ENCODE measurements around the gene BRWD1. TPM values are rescaled to one million over a fixed set of nuclear protein-coding genes. Genes with fewer than 3 reads are reported as not detected.

BRWD1 gene
- total and polyA plus RNA-seq, 2 of the 8 experiments (the other 6 are each of a cell fraction or from before 2014, with no cell fraction given) = 9.3 to 45.2 TPM

- Histone ChIP-seq H3K23me2 (ENCODE audit: low read depth, low read length) (no peaks in the 10 kb centered on the region; the same call in 1 of the 2 replicates), H4K91ac (replicated peaks; ENCODE audit: insufficient read length, low read length) (no peak overlapping the region), H3K56ac (replicated peaks; ENCODE audit: insufficient read length, low read depth, low read length) (no peak overlapping the region), H2BK5ac (ENCODE audit: low read depth, low read length) (no peak overlapping the region), H2AFZ (ENCODE audit: low read length) (no peak overlapping the region), H4K20me1 (replicated peaks in 1 of 2; ENCODE audit: control insufficient read depth in 1 of 2, insufficient read depth in 2 of 2, low read length in 2 of 2) (no peaks in the 10 kb centered on the region), H3K4me3 (ENCODE audit: extremely low read depth in 1 of 4, insufficient read depth in 2 of 4, low read depth in 3 of 4, low read length in 4 of 4) (no peak overlapping the region), H3K4me2 (ENCODE audit: insufficient read depth in 1 of 2, low read depth in 2 of 2, low read length in 2 of 2) (no peak overlapping the region), H3K14ac (ENCODE audit: insufficient read length) (no peak overlapping the region), H3K23ac (ENCODE audit: insufficient read length) (no peak overlapping the region), H3K9me3 (ENCODE audit: insufficient read depth in 2 of 2, low read depth in 1 of 2, low read length in 1 of 2) (no peaks in the 10 kb centered on the region), H4K8ac (ENCODE audit: extremely low read depth, insufficient read depth, low read length) (no peak overlapping the region), H4K5ac (ENCODE audit: insufficient read length, low read depth, low read length) (no peak overlapping the region), H3K18ac (ENCODE audit: extremely low read depth, low read length) (no peak overlapping the region), H2BK20ac (ENCODE audit: low read length) (no peak overlapping the region), H3K36me3 (ENCODE audit: control insufficient read depth in 2 of 4, insufficient read depth in 4 of 4, low read length in 3 of 4) (peaks cover 0 to 78% (median 16%) of the 10 kb centered on the region in 4 experiments; a peak in 7 of 8 replicates), H3K79me2 (ENCODE audit: control insufficient read depth in 1 of 2, insufficient read depth in 2 of 2, low read length in 2 of 2) (no peaks in the 10 kb centered on the region), H2AK5ac (ENCODE audit: low read depth, low read length) (no peak overlapping the region), H2BK120ac (replicated peaks; ENCODE audit: low read depth, low read length) (no peak overlapping the region), H2BK12ac (ENCODE audit: low read depth, low read length) (no peak overlapping the region), H3K4ac (replicated peaks; ENCODE audit: insufficient read length, low read depth, low read length) (no peak overlapping the region), H3K27ac (ENCODE audit: low read depth, low read length) (no peak overlapping the region), H3K79me1 (ENCODE audit: low read depth, low read length) (no peaks in the 10 kb centered on the region), H3K4me1 (replicated peaks in 1 of 4; ENCODE audit: control insufficient read depth in 3 of 4, insufficient read depth in 4 of 4, low read length in 3 of 4) (no peaks in the 10 kb centered on the region), H3K27me3 (replicated peaks in 1 of 4; ENCODE audit: control insufficient read depth in 3 of 4, extremely low read depth in 1 of 4, insufficient read depth in 3 of 4, low read length in 3 of 4) (no peaks in the 10 kb centered on the region), H2BK15ac (ENCODE audit: low read length) (no peak overlapping the region), H3K9ac (replicated peaks in 1 of 4; ENCODE audit: extremely low read depth in 1 of 4, low read depth in 3 of 4, low read length in 3 of 4) (no peak overlapping the region)
- 88% methylated on average over 6 of the region's 6 CpGs; no CpG with 5 or more reads in 1 of the 2 experiments for WGBS, 2 experiments (ENCODE audit: extremely low coverage in 1 of 2, insufficient coverage in 1 of 2, insufficient read length in 1 of 2, insufficient replicate concordance in 2 of 2, low coverage in 1 of 2, low lambda C conversion rate in 2 of 2, missing lambda C conversion rate in 1 of 2)
- ChIA-PET CTCF (ENCODE audit: partially characterized antibody) (interaction anchor here (0.8 kb wide), 1 partner anchor 9 kb away, joined by 4 read pairs; no protein-coding TSS in a partner anchor), POLR2A (ENCODE audit: partially characterized antibody) (interaction anchor here (1.3 kb wide), 1 partner anchor 9 kb away, joined by 3 read pairs; no protein-coding TSS in a partner anchor)
- no peak for FAIRE-seq
- no peak for DNase-seq (ENCODE audit: low read depth in 1 of 2, low spot score in 2 of 2)
- no peak for TF ChIP-seq TCF12 (IDR thresholded peaks at IDR 0.05; ENCODE audit: low read depth, low read length)
- no peak for TF ChIP-seq RBBP5 (IDR thresholded peaks at IDR 0.05; ENCODE audit: borderline replicate concordance, low read depth, low read length)
- TF ChIP-seq SP2 (IDR thresholded peaks at IDR 0.05; ENCODE audit: low read length) = no peak
- TF ChIP-seq SAP30 (IDR thresholded peaks at IDR 0.05; ENCODE audit: insufficient read depth, insufficient replicate concordance, low read length) = no peak
- no peak for TF ChIP-seq TEAD4 (IDR thresholded peaks at IDR 0.05; ENCODE audit: low read depth, low read length)
- TF ChIP-seq KDM5A (IDR thresholded peaks at IDR 0.05; ENCODE audit: low read length) = no peak
- no peak for TF ChIP-seq SIN3A (conservative IDR thresholded peaks at IDR 0.05 in 1 of 2, IDR thresholded peaks at IDR 0.05 in 1 of 2; ENCODE audit: low read depth in 1 of 2, low read length in 2 of 2)
- no peak for TF ChIP-seq TAF1 (IDR thresholded peaks at IDR 0.05; ENCODE audit: low read depth, low read length)
- no peak for TF ChIP-seq FOSL1 (IDR thresholded peaks at IDR 0.05; ENCODE audit: insufficient read depth, low read depth, low read length)
- no peak for TF ChIP-seq SIRT6 (IDR thresholded peaks at IDR 0.05; ENCODE audit: low read length)
- TF ChIP-seq PHF8 (conservative IDR thresholded peaks at IDR 0.05; ENCODE audit: low read depth, low read length) = no peak
Observed at GRCh38 chr21:39208624-39209333, 104.7 kb downstream of the BRWD1 start.

Measured in H1 (cell line).